HepG2 (cell line): Measurements from ENCODE around the gene ZNF341. TPM values are rescaled to one million over a fixed set of nuclear protein-coding genes. Genes with fewer than 3 reads are reported as not detected.

Experiments used
- ATAC-seq: fragments of 200-7000 bp; cut with Tn5 transposase; 3 replicates; pipeline ENCODE4 v1.9.1; 2020; ENCODE audit warnings: mild to moderate bottlenecking, moderate library complexity
- BruUV-seq: library from RNA; stranded (reverse); fragments of 400-500 nt; replicated peaks from 2 replicates; lab custom pipeline; 2021; lab: Mats Ljungman, UMichigan
- CTCF ChIA-PET: fragments of 300-600 bp; formaldehyde crosslinking; extraction: SDS; loops from one replicate; lab custom pipeline; 2021; ENCODE audit warnings: low total read pairs, inconsistent platforms, low intra/inter-chr PET ratio; lab: Yijun Ruan, JAX
- POLR2A ChIA-PET: fragments of 350-600 bp; sonication (Branson Sonifier 250); formaldehyde crosslinking; loops from one replicate; lab custom pipeline; 2020; ENCODE audit warnings: antibody characterized with exemption, inconsistent platforms; lab: Yijun Ruan, JAX
- DNase-seq: peaks from one replicate; pipeline ENCODE4 v3.0.0-alpha.2; 2015; ENCODE audit warnings: low spot score
- FAIRE-seq: peaks from 3 replicates; lab custom pipeline; 2011; peaks lifted over from hg19 to GRCh38; lab: Jason Lieb, UNC
- H2AFZ ChIP-seq: one replicate; pipeline ENCODE4 v1.6.1; 2011; ENCODE audit warnings: low read length, inconsistent platforms
- H3K27ac ChIP-seq: fragments of 300-600 bp; 3 replicates; pipeline ENCODE4 v1.8.0; 2011; ENCODE audit warnings: mixed run types, mild to moderate bottlenecking, mixed read lengths, low read length, inconsistent platforms; ENCODE audit not compliant: insufficient read depth; ENCODE audit errors: extremely low read length
- H3K27me3 ChIP-seq, 2 experiments: fragments of 200-600 bp in 1 of 2; 2 replicates in 1 of 2; 3 replicates in 1 of 2; pipeline versions ENCODE4 v1.6.0 to v1.8.0; 2011; ENCODE audit warnings: low read length in 2 of 2, mild to moderate bottlenecking in 2 of 2, moderate library complexity in 2 of 2, inconsistent platforms in 1 of 2; ENCODE audit not compliant: insufficient read depth in 2 of 2, control insufficient read depth in 1 of 2
- H3K36me3 ChIP-seq, 2 experiments: fragments of 200-600 bp in 1 of 2; replicated peaks in 1 of 2; 2 replicates in 1 of 2; 3 replicates in 1 of 2; pipeline versions ENCODE4 v1.5.1 to v1.8.0; 2011; ENCODE audit warnings: low read length in 2 of 2, inconsistent platforms in 1 of 2; ENCODE audit not compliant: insufficient read depth in 2 of 2, control insufficient read depth in 1 of 2
- H3K4me1 ChIP-seq: 2 replicates; pipeline ENCODE4 v1.5.1; 2012; ENCODE audit warnings: low read length, inconsistent platforms; ENCODE audit not compliant: insufficient read depth
- H3K4me2 ChIP-seq: 2 replicates; pipeline ENCODE4 v1.6.0; 2011; ENCODE audit warnings: low read depth, low read length, inconsistent platforms
- H3K4me3 ChIP-seq, 3 experiments: fragments of 200-600 bp in 1 of 3; sonication (generic), shearing (Covaris generic) in 1 of 3; replicated peaks in 1 of 3; 2 replicates each; pipeline ENCODE4 v1.5.1; 2011 to 2016; ENCODE audit warnings: low read length in 3 of 3, inconsistent platforms in 2 of 3, low read depth in 2 of 3, mild to moderate bottlenecking in 2 of 3, control low read depth in 1 of 3, mixed read lengths in 1 of 3; ENCODE audit not compliant: insufficient read depth in 1 of 3
- H3K79me2 ChIP-seq: one replicate; pipeline ENCODE4 v1.6.1; 2011; ENCODE audit warnings: low read length, inconsistent platforms; ENCODE audit not compliant: insufficient read depth
- H3K9ac ChIP-seq: 2 replicates; pipeline ENCODE4 v1.6.0; 2011; ENCODE audit warnings: mild to moderate bottlenecking, low read depth, low read length, inconsistent platforms; ENCODE audit not compliant: insufficient read depth
- H3K9me3 ChIP-seq: 2 replicates; pipeline ENCODE4 v1.5.1; 2012; ENCODE audit warnings: mild to moderate bottlenecking, low read length
- H4K20me1 ChIP-seq: 2 replicates; pipeline ENCODE4 v1.6.0; 2011; ENCODE audit warnings: inconsistent platforms, mild to moderate bottlenecking, low read length, moderate library complexity; ENCODE audit not compliant: insufficient read depth
- CCDC6 ChIP-seq: sonication (generic); formaldehyde crosslinking; IDR thresholded peaks from 2 replicates; pipeline ENCODE4 v1.8.1; 2022; ENCODE audit warnings: mild to moderate bottlenecking, missing genetic modification reagents, moderate library complexity
- CEBPB ChIP-seq: IDR thresholded peaks from 2 replicates; pipeline ENCODE4 v1.6.1; 2011; ENCODE audit warnings: low read depth, low read length, improper control_type of control experiment, borderline replicate concordance
- HDAC6 ChIP-seq: fragments of 200-600 bp; sonication (generic); IDR thresholded peaks from 2 replicates; pipeline ENCODE4 v1.7.0; 2017; ENCODE audit warnings: mild to moderate bottlenecking, antibody characterized with exemption, low read length, low read depth
- HNRNPH1 ChIP-seq: fragments of 200-400 bp; formaldehyde crosslinking; optimal IDR thresholded peaks from 2 replicates; pipeline ENCODE3; 2017; ENCODE audit warnings: mild to moderate bottlenecking, low read depth, low read length
- MTA1 ChIP-seq: sonication (generic); formaldehyde crosslinking; IDR thresholded peaks from 2 replicates; pipeline ENCODE4 v1.4.0; 2020; ENCODE audit warnings: missing genetic modification reagents, mild to moderate bottlenecking, borderline replicate concordance
- NFATC3 ChIP-seq: sonication (generic); formaldehyde crosslinking; IDR thresholded peaks from 2 replicates; pipeline ENCODE4 v1.5.1; 2020; ENCODE audit warnings: mild to moderate bottlenecking, missing genetic modification reagents
- POLR2G ChIP-seq: fragments of 200-400 bp; formaldehyde crosslinking; IDR thresholded peaks from 2 replicates; pipeline ENCODE4 v1.6.1; 2018; ENCODE audit warnings: mild to moderate bottlenecking, low read depth, low read length, moderate library complexity
- PRMT3 ChIP-seq: sonication (generic); formaldehyde crosslinking; IDR thresholded peaks from 2 replicates; pipeline ENCODE4 v1.8.1; 2022; ENCODE audit warnings: low read depth, mild to moderate bottlenecking, moderate library complexity, missing genetic modification reagents, borderline replicate concordance
- RNF2 ChIP-seq: fragments of 450-650 bp; conservative IDR thresholded peaks from 2 replicates; pipeline ENCODE4 v1.6.1; 2016; ENCODE audit warnings: low read depth
- ZFP82 ChIP-seq: sonication (generic); formaldehyde crosslinking; IDR thresholded peaks from 2 replicates; pipeline ENCODE4 v1.5.1; 2020; ENCODE audit warnings: mild to moderate bottlenecking, missing genetic modification reagents, borderline replicate concordance
- ZKSCAN1 ChIP-seq: fragments of 150-350 bp; IDR thresholded peaks from 2 replicates; pipeline ENCODE4 v1.6.1; 2014; ENCODE audit warnings: low read length
- ZNF253 ChIP-seq: sonication (generic); formaldehyde crosslinking; IDR thresholded peaks from 2 replicates; pipeline ENCODE4 v1.8.0; 2022; ENCODE audit warnings: mild to moderate bottlenecking, missing genetic modification reagents, borderline replicate concordance
- WGBS: methylation state at CpG from one replicate; pipeline ENCODE4 v1.1.6; 2017; ENCODE audit warnings: low lambda C conversion rate; 5-methylcytosine and 5-hydroxymethylcytosine counted together
- in situ Hi-C: cut with HindIII; loops from 2 replicates; pipeline ENCODE4 v1.10.0; 2017; ENCODE audit warnings: low pct_unique_long_range_greater_than_20kb; ENCODE audit not compliant: extremely low pct_ligation_motif_present
- intact Hi-C: fragments of 100-400 bp; cut with micrococcal nuclease; formaldehyde crosslinking; loops from one replicate; pipeline ENCODE4 v1.10.0; 2022; ENCODE audit not compliant: unreplicated experiment
- polyA plus RNA-seq, 8 experiments: library from polyadenylated mRNA; depleted of rRNA in 3 of 8; stranded (reverse) in 7 of 8; unstranded in 1 of 8; fragments of >200 nt; fragmentation: Illumina TruSeq in 4 of 8; extraction: Trizol in 4 of 8; gene quantifications; 2 replicates each; pipeline versions ENCODE4 v1.2.1 to v1.2.3, GENCODE V29; 2011 to 2016; ENCODE audit warnings: low read depth in 4 of 8, missing spikeins in 1 of 8, mixed read lengths in 1 of 8; ENCODE audit not compliant: insufficient read depth in 1 of 8
- total RNA-seq, 5 experiments: library from RNA; depleted of rRNA; stranded (reverse); fragments of >200 nt; fragmentation: Illumina TruSeq; extraction: Trizol; gene quantifications; 2 replicates each; pipeline ENCODE4 v1.2.3, GENCODE V29; 2016; ENCODE audit warnings: low read depth in 1 of 5

The ZNF341 gene
- total and polyA plus RNA-seq, 2 of the 13 experiments (the other 11 are each of a cell fraction or from before 2014, with no cell fraction given) = 1.1 to 2.2 TPM

DNA sequence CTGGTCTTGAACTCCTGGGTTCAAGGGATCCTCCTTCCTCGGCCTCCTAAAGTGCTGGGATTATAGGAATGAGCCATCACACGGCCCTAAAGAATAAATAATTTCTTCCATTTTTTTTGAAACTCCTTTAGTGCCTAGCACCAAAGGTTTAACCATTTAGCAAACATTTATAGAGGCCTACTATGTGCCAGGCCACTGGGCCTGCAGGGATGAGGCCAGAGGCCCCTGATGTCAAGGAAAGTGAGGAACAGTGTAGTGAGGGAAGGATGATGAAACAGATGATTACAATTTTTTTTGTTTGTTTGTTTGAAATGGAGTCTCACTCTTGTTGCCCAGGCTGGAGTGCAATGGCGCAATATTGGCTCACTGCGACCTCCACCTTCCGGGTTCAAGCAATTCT, 33.8 kb downstream of the ZNF341 start:
- POLR2A ChIA-PET = no interaction called here
- no peak overlapping the region for H2AFZ ChIP-seq
- ATAC-seq = no peak
- H4K20me1 ChIP-seq = no peaks in the 10 kb centered on the region
- no peak overlapping the region for H3K4me2 ChIP-seq
- no peaks in the 10 kb centered on the region for H3K27me3 ChIP-seq
- H3K79me2 ChIP-seq = no peaks in the 10 kb centered on the region
- BruUV-seq = no TSS peak
- TF ChIP-seq CEBPB = peak; percentile 27; the same call in 1 of the 2 replicates
- no peak for TF ChIP-seq PRMT3
- TF ChIP-seq ZFP82 (CRISPR knock-in tag) = no peak
- TF ChIP-seq HDAC6 = no peak
- no peak for TF ChIP-seq NFATC3
- peak; percentile 58 for TF ChIP-seq ZKSCAN1
- TF ChIP-seq HNRNPH1 = no peak
- TF ChIP-seq RNF2 = no peak
- TF ChIP-seq POLR2G = no peak
- TF ChIP-seq ZNF253 (CRISPR knock-in tag) = 0 out of 2 replicates have a peak, but pooled peaks have one; percentile 30
- TF ChIP-seq, all 625 proteins: peak for 3
- H3K9me3 ChIP-seq = no peaks in the 10 kb centered on the region
- no peak overlapping the region for H3K4me3 ChIP-seq
- intact Hi-C loops = no loop called here
- DNase-seq (no peak), FAIRE-seq (no peak)
- whole genome bisulfite sequencing = 92% methylated on average over 5 of the region's 5 CpGs
- H3K4me1 ChIP-seq = no peaks in the 10 kb centered on the region
- H3K36me3 ChIP-seq = 0 out of 5 replicates have a peak, but pooled peaks cover 0 to 3% of the 10 kb centered on the region in 2 experiments
- no peak overlapping the region for H3K9ac ChIP-seq
- in situ Hi-C loops = no loop called here
- CTCF ChIA-PET = no interaction called here
- H3K27ac ChIP-seq = no peak overlapping the region

GRCh38 chr20:33766686-33767085, 34.9 kb downstream of the ZNF341 start:
- in situ Hi-C loops (no loop called here), intact Hi-C loops (no loop called here)
- Histone ChIP-seq H3K27ac (no peak overlapping the region), H3K9me3 (no peaks in the 10 kb centered on the region), H2AFZ (no peak overlapping the region), H3K4me1 (no peaks in the 10 kb centered on the region), H3K27me3 (no peaks in the 10 kb centered on the region), H4K20me1 (no peaks in the 10 kb centered on the region), H3K9ac (no peak overlapping the region), H3K79me2 (no peaks in the 10 kb centered on the region), H3K4me2 (no peak overlapping the region), H3K4me3 (no peak overlapping the region), H3K36me3 (0 out of 5 replicates have a peak, but pooled peaks cover 0 to 3% of the 10 kb centered on the region in 2 experiments)
- WGBS = 94% methylated on average over 7 of the region's 9 CpGs
- POLR2A ChIA-PET = no interaction called here
- FAIRE-seq = no peak
- no peak for DNase-seq
- TF ChIP-seq CCDC6 = no peak
- 0 out of 2 replicates have a peak, but pooled peaks have one; percentile 31 for TF ChIP-seq MTA1 (CRISPR knock-in tag)
- ATAC-seq = peak; percentile 32; the same call in 2 of the 3 replicates
- CTCF ChIA-PET = no interaction called here
- no TSS peak for BruUV-seq
